GM12864 (cell line): ENCODE data around the gene RERE.

ENCODE experiments used
- DNase-seq: peaks from one replicate; pipeline ENCODE4 v3.0.0-alpha.2; 2011; ENCODE audit warnings: low read depth
- H3K4me3 ChIP-seq: 2 replicates; pipeline ENCODE4 v1.5.1; 2011; ENCODE audit warnings: mild to moderate bottlenecking, low read depth, low read length, control low read depth
- CTCF ChIP-seq: IDR thresholded peaks from 2 replicates; pipeline ENCODE4 v1.5.1; 2011; ENCODE audit warnings: low read depth, mild to moderate bottlenecking, moderate library complexity, low read length, control low read depth, inconsistent platforms; ENCODE audit errors: missing control alignments

Gene RERE

DNA sequence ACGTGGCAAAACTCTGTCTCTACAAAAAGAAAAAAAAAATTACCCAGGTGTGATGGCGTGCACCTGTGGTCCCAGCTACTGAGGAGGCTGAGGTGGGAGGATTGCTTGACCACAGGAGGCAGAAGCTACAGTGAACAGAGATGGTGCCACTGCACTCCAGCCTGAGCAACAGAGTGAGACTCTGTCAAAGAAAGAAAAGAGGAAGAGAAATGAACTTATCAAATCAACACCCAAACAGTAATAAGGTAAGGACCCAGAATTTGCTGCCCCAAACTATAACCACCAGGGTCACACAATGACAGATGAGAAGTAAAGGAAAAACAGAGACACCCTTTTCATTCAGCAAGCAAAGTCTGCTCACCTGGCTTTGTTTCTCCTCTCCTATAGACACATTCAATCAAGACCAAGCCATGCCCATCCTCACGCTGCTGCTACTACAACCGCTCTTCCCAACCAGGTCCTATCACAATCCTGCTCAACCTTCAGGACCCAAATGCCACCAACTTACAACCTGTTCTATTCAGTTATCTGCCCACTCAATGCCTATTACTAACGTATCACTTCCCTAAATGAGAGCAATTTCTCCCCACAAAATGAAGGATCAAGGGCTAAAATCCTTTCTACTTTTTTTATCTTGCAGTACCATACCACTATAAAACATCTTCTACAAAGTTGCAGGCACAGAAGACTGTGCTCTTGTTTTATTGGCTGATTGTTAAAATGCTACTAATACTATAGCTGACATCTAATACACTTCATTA is 183.5 kb downstream of the RERE start:
- no peak for TF ChIP-seq CTCF
- no peak for DNase-seq
- H3K4me3 ChIP-seq, result no peak overlapping the region

DNA sequence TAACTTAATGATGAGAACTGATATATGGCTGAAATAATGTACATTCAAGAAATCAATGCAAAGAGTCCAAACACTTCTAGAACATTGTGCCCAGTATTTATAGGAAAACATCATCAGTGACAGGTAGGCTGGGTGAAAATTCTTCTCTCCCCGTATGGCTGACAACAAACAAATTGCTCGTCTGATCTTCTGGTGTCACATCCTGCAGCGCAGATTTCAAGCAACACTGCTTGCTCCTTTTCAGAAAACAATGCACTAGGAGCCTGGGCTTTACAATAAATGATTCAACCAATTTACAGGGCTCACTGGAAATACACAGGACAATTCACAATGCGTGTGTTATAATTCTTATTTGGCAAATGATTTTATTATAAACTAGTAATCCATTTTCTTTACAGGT is 185.3 kb downstream of the RERE start:
- no peak for TF ChIP-seq CTCF
- DNase-seq, result no peak
- H3K4me3 ChIP-seq, result no peak overlapping the region

GRCh38 chr1:8631163-8631562 is 186.3 kb downstream of the RERE start:
- no peak for TF ChIP-seq CTCF
- no peak for DNase-seq
- no peak overlapping the region for H3K4me3 ChIP-seq

- TF ChIP-seq CTCF, result no peak
- DNase-seq, result peak; percentile 47
- H3K4me3 ChIP-seq, result peak overlapping the region; percentile 10; the same call in 1 of the 2 replicates
These were observed 188.0 kb downstream of the RERE start for GRCh38 chr1:8629241-8630091.

DNA sequence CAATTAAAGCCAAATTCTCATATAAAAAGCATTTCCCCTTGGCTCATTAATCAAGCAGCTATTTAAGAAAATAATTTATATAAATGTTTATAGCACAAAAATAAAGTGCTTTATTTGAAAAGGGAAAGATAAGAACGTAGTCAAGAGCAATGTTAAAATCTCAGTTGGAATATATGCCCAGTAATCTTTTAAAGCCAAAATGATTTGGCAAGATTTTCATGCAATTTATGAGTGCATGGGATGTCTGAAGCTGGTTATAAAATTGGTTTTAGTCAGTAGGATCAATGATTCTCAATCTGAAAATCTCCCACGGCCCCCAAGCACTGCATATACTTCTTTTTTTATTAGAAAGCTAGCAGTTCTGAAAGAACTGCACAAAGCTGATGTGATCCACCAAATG is 188.8 kb downstream of the RERE start:
- no peak overlapping the region for H3K4me3 ChIP-seq
- no peak for DNase-seq
- TF ChIP-seq CTCF, result no peak

DNA sequence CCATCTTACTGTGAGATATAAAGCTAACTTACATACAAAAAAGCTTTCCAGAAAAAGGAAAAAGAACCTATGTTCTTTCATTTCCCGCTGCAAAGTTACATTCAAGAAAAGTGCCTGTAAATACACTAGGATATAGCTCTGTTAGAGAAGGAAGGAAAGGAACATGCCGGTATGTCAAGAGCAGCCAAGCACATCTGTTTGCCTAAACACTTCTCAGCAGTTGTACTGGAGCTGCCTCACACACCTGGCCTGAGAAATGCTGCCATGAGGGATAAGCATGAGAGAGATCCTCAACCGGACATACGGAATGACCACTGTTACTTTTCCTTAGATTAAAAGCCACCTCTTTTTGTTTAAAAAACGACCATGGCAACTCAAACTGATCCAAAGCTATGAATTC is 189.7 kb downstream of the RERE start:
- DNase-seq, result no peak
- no peak for TF ChIP-seq CTCF
- H3K4me3 ChIP-seq, result no peak overlapping the region
